ENCODE data around the gene NCBP3.

- no peak for TF ChIP-seq ZFX (CRISPR knock-in tag; IDR thresholded peaks at IDR 0.05)
- TF ChIP-seq JUND (IDR thresholded peaks at IDR 0.05; ENCODE audit: borderline replicate concordance, low read depth, low read length), result no peak
- no peak for TF ChIP-seq JUND (tag; IDR thresholded peaks at IDR 0.05; ENCODE audit: borderline replicate concordance, low read depth, low read length)
- no peak for TF ChIP-seq NR1H2 (CRISPR knock-in tag; IDR thresholded peaks at IDR 0.05)
- no peak for TF ChIP-seq NCOA2 (IDR thresholded peaks at IDR 0.05; ENCODE audit: partially characterized antibody in 2 of 2)
- TF ChIP-seq BRF1 (IDR thresholded peaks at IDR 0.05; ENCODE audit: borderline replicate concordance, extremely low read depth, insufficient read length), result no peak
- no peak for TF ChIP-seq SUPT5H (IDR thresholded peaks at IDR 0.05)
- TF ChIP-seq PBX2 (CRISPR knock-in tag; IDR thresholded peaks at IDR 0.05; ENCODE audit: low read depth), result no peak
- TF ChIP-seq PBX2 (tag; conservative IDR thresholded peaks at IDR 0.05; ENCODE audit: low read depth), result no peak
- TF ChIP-seq CGGBP1 (CRISPR knock-in tag; IDR thresholded peaks at IDR 0.05), result no peak
- TF ChIP-seq U2AF2 (optimal IDR thresholded peaks at IDR 0.05; ENCODE audit: low read depth, low read length), result no peak
- TF ChIP-seq HMGXB4 (CRISPR knock-in tag; IDR thresholded peaks at IDR 0.05), result no peak
- no peak for TF ChIP-seq HDAC2 (IDR thresholded peaks at IDR 0.05)
Measured at GRCh38 chr17:3773511-3773910, 72.5 kb downstream of the NCBP3 start.
